Stimulated activated CD4-positive, alpha-beta T cell treated with anti-CD3 and anti-CD28 coated beads, TNF-alpha, amount 100 ng/mL, for 24 hours (primary cell): Measurements from ENCODE around the gene STRIT1.
"Not testable (repeated sequence)": the region's sequence is repeated elsewhere in the genome, so short reads cannot be mapped to it uniquely, and the experiment has no call there.

ENCODE experiments used
- DNase-seq, 3 experiments: peaks; one replicate each; pipeline ENCODE4 v3.0.0-alpha.2; 2020; ENCODE audit warnings: low read depth in 3 of 3

STRIT1 gene

DNA sequence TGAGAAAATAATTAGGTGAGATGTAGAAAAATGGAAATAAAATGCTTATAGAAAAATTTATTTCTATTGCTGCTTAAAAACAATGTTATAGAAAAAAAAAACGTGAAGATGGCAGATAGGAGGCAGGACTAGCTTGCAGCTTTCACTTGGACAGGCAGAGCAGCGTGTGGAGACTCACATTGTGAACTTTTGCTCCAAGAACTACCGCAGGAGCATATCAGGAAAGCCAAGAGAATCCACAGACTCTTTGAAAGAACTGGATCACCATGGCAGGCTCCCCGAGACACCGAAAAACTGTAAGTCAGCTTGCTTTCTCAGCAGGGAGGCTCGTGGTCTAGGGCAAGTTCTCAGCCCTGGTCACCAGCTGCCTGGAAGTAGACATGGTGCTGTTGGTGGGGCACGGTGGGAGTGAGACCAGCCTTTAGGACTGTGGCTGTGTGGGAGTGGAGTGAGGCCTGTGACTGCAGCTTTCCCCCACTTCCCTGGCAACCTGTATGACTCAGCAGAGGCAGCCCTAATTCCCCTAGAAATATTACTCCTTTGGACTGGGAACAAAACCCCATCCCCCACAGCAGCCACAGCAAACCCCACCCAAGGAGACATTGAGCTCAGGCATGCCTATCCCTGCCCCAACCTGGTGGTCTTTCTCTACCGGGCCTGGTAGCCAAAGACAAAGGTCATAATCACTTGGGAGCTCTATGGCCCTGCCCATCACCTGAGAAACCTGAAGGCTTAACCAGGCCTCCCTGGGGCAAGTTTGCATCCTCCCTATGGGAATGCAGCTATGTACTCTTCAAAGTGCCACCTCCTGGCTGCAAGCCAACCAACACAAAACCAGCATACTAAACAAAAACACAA is 22.8 kb downstream of the STRIT1 start:
- no peak for DNase-seq

DNA sequence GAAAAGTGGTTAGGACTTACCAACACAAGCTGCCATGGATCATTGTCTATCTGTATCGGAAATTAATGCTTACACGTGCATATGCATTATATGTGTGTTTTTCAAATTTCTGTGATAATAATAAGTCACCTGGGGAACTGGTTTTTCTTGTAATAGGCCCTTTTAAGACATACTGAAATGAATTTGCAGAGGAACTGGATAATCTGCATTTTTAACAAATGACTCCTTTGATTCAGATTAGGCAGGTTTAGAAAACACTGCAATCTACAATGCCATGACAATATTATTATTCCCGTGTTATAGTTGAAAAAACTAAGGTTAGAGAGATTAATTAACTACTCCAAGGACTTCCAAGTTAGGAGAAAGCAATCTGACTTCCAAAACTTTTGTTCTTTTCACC is 23.4 kb downstream of the STRIT1 start:
- no peak for DNase-seq

DNA sequence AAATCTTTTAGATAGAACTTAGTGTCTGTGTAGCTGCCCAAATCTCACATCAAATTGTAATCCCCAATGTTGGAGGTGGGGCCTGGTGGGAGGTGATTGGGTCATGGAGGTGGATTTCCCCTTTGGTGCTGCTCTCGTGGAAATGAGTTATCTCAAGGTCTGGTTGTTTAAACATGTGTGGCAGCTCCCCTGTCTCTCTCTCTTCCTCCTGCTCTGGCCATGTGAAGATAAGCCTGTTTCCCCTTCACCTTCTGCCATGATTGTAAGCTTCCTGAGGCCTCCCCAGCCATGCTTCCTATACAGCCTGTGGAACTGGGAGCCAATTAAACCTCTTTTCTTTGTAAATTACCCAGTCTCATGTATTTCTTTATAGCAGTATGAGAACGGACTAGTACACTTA is 30.6 kb downstream of the STRIT1 start:
- not testable (repeated sequence) for DNase-seq

DNA sequence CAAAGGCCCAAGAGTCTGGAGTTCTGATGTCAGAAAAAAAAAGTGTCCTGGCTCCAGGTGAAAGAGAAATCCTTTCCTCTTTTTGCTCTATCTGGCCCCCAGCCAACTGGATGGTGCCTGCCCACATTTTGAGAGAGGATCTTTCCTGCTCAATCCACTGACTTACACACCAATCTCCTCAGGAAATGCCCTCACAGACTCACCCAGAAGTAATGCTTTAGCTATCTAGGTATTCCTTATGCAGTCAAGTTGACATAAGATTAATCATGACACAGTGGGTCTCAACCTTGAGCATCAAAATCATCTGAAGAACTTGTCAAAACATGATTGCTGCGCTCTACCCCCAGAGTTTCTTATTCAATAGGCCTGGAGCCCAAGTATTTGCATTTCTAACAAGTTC is 31.2 kb downstream of the STRIT1 start:
- DNase-seq: no peak

DNA sequence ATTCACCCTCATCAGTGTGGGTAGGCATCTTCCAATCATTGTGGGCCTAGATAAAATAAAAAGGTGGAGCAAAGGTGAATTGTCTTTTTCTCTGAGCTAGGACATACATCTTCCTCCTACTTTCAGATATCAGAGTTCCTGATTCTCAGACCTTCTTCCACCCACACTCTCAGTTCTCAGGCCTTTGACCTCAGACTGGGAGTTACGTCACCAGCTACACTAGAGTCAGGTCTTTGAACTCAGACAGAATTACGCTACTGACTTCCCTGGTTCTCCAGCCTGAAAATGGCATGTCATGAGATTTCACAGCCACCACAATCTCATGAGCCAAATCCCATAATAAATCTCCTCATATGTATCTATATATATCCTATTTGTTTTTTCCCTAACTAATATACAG is 39.0 kb downstream of the STRIT1 start:
- DNase-seq: no peak

DNA sequence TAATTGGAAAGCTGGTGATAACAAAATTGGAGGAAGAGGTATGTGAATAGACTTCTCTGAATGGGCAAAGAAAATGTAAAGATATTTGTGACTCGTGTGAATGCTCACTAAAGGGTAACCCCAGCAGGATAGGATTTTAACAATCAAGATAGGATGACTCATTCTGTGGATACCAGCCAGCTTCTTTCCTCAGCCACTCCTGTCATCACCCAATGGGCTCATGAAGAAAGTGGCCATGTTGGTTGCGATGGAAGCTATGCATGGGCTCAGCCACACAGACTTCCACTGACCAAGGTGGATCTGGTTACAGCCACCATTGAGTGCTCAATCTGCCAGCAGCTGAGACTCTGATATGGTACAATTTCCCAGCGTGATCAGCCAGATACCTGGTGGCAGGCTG is 40.9 kb downstream of the STRIT1 start:
- DNase-seq: no peak

DNA sequence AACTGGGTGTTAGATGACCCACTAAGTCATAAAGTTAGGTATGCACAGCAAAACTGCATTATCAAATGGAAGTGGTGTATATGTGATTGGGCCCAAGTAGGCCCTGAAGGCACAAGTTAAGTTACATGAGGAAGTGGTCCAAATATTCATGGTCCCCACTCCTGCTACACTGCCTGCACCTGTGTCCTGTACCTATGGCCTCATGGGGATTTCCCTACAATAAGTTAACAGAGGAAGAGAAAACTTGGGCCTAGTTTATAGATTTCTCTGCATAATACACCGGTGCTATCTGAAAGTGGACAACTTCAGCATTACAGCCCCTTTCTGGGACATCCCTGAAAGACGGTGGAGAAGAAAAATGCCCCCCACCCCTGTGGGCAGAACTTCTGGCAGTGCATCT is 41.5 kb downstream of the STRIT1 start:
- DNase-seq: no peak

DNA sequence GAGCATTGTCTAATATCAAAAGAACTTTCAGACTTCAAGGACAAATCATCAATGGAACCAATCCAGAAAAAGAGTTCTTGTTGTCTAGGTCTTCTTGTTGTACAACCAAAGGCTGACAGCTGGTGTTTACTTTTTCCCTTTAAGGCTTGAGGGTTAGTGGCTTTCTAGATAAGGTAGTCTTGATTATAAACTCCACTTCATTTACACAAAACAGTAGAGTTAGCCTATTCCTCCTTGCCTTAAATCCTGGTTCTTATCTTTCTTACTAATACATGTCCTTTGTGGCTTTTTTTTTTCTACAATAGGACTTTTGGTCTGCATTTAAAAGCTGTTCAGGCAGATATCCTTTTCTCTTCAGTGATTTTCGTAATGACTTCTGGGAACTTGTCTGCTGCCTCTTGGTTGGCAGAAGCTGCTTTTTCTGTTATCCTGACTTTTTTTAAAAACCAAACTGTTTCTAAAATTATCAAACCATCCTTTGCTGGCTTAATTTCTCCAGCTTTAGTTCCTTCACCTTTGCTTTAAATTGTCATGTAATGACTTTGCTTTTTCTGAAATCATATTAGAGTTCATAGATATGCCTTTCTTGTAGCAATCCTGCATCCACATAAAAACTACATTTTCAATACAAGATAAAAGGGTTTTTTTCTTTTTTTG is 44.8 kb downstream of the STRIT1 start:
- DNase-seq: no peak

DNA sequence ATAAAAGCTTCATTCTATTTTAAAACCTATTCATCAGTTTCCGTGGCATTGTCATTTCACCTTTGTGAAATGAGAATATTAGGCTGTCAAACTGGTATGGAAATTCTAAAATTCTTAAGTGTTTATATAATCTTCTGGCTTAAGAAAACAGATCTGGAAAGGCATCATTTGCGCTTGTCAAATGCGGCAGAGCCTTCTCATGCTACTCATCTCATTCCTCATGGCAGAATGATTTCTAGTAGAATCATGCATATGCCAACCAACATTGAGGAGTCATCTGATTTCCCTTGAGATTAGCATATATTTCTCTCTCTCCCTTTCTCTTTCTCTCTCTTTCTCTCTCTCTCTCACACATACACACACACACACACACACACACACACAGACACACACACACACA is 48.8 kb downstream of the STRIT1 start:
- no peak for DNase-seq

DNA sequence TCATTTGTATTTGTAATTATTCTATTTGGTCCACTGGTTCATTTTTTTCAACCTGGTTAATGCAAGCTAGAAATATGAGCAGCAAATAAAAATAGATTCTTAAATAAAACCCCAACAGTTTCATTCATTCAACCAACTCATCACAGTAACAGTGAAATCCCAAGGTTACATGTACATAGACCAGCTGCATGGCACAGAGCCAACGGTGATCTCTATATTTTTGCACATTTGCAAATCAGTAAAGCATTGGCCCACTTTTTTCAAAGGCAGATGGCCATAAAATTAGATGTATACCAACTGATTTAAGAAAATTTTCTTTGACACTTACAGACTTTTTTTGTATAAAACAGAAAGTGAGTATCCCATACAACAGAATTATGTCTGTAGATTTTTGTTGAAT is 49.3 kb downstream of the STRIT1 start:
- no peak for DNase-seq

DNA sequence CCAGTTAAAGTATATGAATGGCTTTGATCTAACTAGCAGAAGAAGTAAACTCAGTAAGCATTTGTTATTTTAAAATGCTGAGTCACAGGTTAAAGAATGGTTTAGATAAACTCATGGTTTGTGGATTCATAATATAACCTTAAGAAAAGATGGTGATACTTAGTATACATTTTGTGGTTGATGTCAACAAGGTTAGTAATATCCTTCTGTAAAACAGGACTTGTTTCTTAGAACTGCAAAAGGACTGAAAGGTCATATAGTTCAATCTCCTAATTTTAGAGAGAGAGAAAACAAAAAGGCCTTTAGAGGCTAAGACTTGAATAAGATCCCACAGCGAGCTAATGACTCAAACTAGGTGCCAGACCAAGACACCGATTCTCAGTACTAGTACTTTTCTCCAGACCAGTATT is 50.0 kb downstream of the STRIT1 start:
- no peak for DNase-seq

DNA sequence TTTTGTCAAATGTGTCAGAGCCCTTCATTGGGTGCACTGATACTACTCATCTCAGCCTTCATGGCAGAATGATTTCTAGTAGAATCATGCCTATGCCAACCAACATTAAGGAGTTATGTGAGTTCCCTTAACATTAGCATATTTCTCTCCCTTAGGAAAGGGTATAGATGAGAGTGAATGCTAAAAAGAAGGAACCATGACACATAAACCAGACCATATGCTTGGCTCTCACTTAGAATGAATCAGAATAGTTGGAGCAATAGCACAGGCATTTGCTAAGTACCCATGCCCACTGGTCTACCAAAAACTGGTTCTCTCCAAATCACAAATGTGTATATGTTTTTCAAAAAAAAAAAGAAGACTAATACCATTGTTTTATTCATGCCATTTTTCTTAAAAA is 51.1 kb downstream of the STRIT1 start:
- no peak for DNase-seq

DNA sequence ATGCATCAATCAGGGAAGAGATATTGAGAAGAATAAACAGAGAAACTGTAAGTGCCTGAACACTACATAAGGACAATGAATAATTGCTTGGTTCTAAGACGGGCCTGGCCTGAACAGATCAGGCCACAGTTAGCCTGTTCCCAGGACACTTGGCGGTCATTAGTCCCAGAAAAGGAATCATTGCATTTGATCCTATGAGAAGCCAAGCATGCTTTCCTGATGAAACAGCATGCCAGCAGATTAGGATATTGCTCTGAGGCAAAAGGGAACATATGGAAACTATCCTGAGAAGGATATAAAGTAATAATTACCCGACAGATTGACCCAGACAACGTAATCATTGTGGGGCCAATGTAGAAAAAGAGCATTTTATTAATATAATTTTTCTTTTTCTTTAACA is 51.9 kb downstream of the STRIT1 start:
- DNase-seq: no peak
